Glutamatergic neuron (in vitro differentiated cells): ENCODE data around the gene ARPC5. TPM values are rescaled to one million over a fixed set of nuclear protein-coding genes. Genes with fewer than 3 reads are reported as not detected.

Experiments used
- DNase-seq: peaks from one replicate; pipeline ENCODE4 v3.0.0; 2022
- H3K27ac Mint-ChIP-seq: one replicate; pipeline ENCODE4 v1.8.0; 2020; ENCODE audit warnings: mild to moderate bottlenecking, mixed read lengths, inconsistent platforms; ENCODE audit not compliant: unreplicated experiment
- H3K27me3 Mint-ChIP-seq: one replicate; pipeline ENCODE4 v1.8.0; 2020; ENCODE audit warnings: mild to moderate bottlenecking, moderate library complexity, mixed read lengths, inconsistent platforms; ENCODE audit not compliant: unreplicated experiment
- H3K36me3 Mint-ChIP-seq: one replicate; pipeline ENCODE4 v1.8.0; 2020; ENCODE audit warnings: mild to moderate bottlenecking, mixed read lengths, inconsistent platforms; ENCODE audit not compliant: unreplicated experiment
- H3K4me1 Mint-ChIP-seq: one replicate; pipeline ENCODE4 v1.8.0; 2020; ENCODE audit warnings: mild to moderate bottlenecking, low read depth, mixed read lengths, inconsistent platforms; ENCODE audit not compliant: unreplicated experiment
- H3K4me3 Mint-ChIP-seq: one replicate; pipeline ENCODE4 v1.8.0; 2020; ENCODE audit warnings: mild to moderate bottlenecking, mixed read lengths, inconsistent platforms; ENCODE audit not compliant: unreplicated experiment
- H3K9me3 Mint-ChIP-seq: one replicate; pipeline ENCODE4 v1.8.0; 2020; ENCODE audit warnings: mild to moderate bottlenecking, moderate library complexity, mixed read lengths, inconsistent platforms; ENCODE audit not compliant: unreplicated experiment
- CTCF ChIP-seq: fragments of 200-600 bp; sonication (generic); IDR thresholded peaks from one replicate; pipeline ENCODE4 v1.5.0; 2021; ENCODE audit not compliant: partially characterized antibody, unreplicated experiment
- total RNA-seq: library from RNA; stranded (reverse); fragmentation: NEBNext Ultra II Directional; extraction: Animal tissue kit (Norgen Biotek cat#: 25700); gene quantifications from one replicate; pipeline ENCODE4 v1.2.1, GENCODE V29; 2021; ENCODE audit not compliant: unreplicated experiment

The ARPC5 gene
- total RNA-seq, 1 donor from 2014 or later: 92.0 TPM

- no peak overlapping the region for H3K27ac Mint-ChIP-seq
- H3K9me3 Mint-ChIP-seq: peaks cover 6% of the 10 kb centered on the region
- H3K4me1 Mint-ChIP-seq: peaks cover 20% of the 10 kb centered on the region
- H3K4me3 Mint-ChIP-seq: peak overlapping the region; percentile 100
- TF ChIP-seq CTCF: no peak
- H3K36me3 Mint-ChIP-seq: no peaks in the 10 kb centered on the region
- peaks cover 2% of the 10 kb centered on the region for H3K27me3 Mint-ChIP-seq
- no peak for DNase-seq
Observed at GRCh38 chr1:183636783-183637182, 1.2 kb upstream of the ARPC5 start.

- Mint-ChIP-seq H3K9me3 (peaks cover 6% of the 10 kb centered on the region), H3K36me3 (no peaks in the 10 kb centered on the region), H3K27me3 (peaks cover 2% of the 10 kb centered on the region), H3K4me1 (peaks cover 20% of the 10 kb centered on the region), H3K4me3 (peak overlapping the region; percentile 100), H3K27ac (peak overlapping the region; percentile 97)
- no peak for TF ChIP-seq CTCF
- DNase-seq: no peak
Observed at GRCh38 chr1:183636334-183636682, 725 bp upstream of the ARPC5 start.

- Mint-ChIP-seq H3K4me1 (peaks cover 25% of the 10 kb centered on the region), H3K36me3 (no peaks in the 10 kb centered on the region), H3K27ac (peak overlapping the region; percentile 97), H3K27me3 (peaks cover 2% of the 10 kb centered on the region), H3K9me3 (peaks cover 6% of the 10 kb centered on the region), H3K4me3 (peak overlapping the region; percentile 100)
- no peak for TF ChIP-seq CTCF
- peak; percentile 58 for DNase-seq
Observed at GRCh38 chr1:183635099-183635605, 431 bp downstream of the ARPC5 start.

- Mint-ChIP-seq H3K27me3 (peaks cover 2% of the 10 kb centered on the region), H3K4me1 (peaks cover 25% of the 10 kb centered on the region), H3K4me3 (peak overlapping the region; percentile 98), H3K36me3 (no peaks in the 10 kb centered on the region), H3K9me3 (peaks cover 6% of the 10 kb centered on the region), H3K27ac (peak overlapping the region; percentile 82)
- no peak for TF ChIP-seq CTCF
- no peak for DNase-seq
Observed at GRCh38 chr1:183634429-183635065, 1.0 kb downstream of the ARPC5 start.

GRCh38 chr1:183633676-183634343 lies 1.8 kb downstream of the ARPC5 start:
- Mint-ChIP-seq H3K9me3 (peaks cover 6% of the 10 kb centered on the region), H3K4me3 (peak overlapping the region; percentile 98), H3K36me3 (no peaks in the 10 kb centered on the region), H3K27me3 (peaks cover 2% of the 10 kb centered on the region), H3K4me1 (peaks cover 25% of the 10 kb centered on the region), H3K27ac (no peak overlapping the region)
- no peak for DNase-seq
- peak; percentile 74 for TF ChIP-seq CTCF
